ENCODE data around the gene LMNB1. TPM values are rescaled to one million over a fixed set of nuclear protein-coding genes. Genes with fewer than 3 reads are reported as not detected.

Gene LMNB1
- total RNA-seq, 1 experiment from 2014 or later, result 211 TPM

GRCh38 chr5:126736141-126736540 is 40.8 kb upstream of the LMNB1 start:
- no peaks in the 10 kb centered on the region for H3K79me2 ChIP-seq (ENCODE audit: insufficient read depth, low read length)
- no peak overlapping the region for H3K18ac ChIP-seq (ENCODE audit: insufficient read length, low read depth, low read length)
- TF ChIP-seq CTCF (conservative IDR thresholded peaks at IDR 0.05), result no peak
- Mint-ChIP-seq H3K4me3 (no peak overlapping the region), H3K27ac (no peak overlapping the region), H3K4me1 (peaks cover 4 to 6% of the 10 kb centered on the region in 2 experiments), H3K36me3 (ENCODE audit: insufficient read depth in 1 of 3, low read depth in 3 of 3) (no peaks in the 10 kb centered on the region), H3K27me3 (ENCODE audit: low read depth) (no peaks in the 10 kb centered on the region), H3K9me3 (no peaks in the 10 kb centered on the region)
- H2BK120ac ChIP-seq (ENCODE audit: low read depth, low read length, poor library complexity, severe bottlenecking), result no peak overlapping the region
- H3K4me1 ChIP-seq (ENCODE audit: insufficient read depth, low read length), result no peaks in the 10 kb centered on the region
- DNase-seq, result no peak
- no peaks in the 10 kb centered on the region for H4K20me1 ChIP-seq (ENCODE audit: control insufficient read depth, insufficient read depth, insufficient read length)
- no CpG with 5 or more reads among the region's 3 CpGs for WGBS (ENCODE audit: extremely low coverage, insufficient read length, low lambda C conversion rate)
- H2AK5ac ChIP-seq (ENCODE audit: insufficient read length, low read length), result no peak overlapping the region
- H3K23me2 ChIP-seq (ENCODE audit: insufficient read length, low read depth, low read length, poor library complexity, severe bottlenecking), result no peaks in the 10 kb centered on the region
- H3K27me3 ChIP-seq (ENCODE audit: insufficient read depth, low read length), result no peaks in the 10 kb centered on the region
- no peak overlapping the region for H3K9ac ChIP-seq (ENCODE audit: extremely low read depth, insufficient read length, low read length)
- no peaks in the 10 kb centered on the region for H3K79me1 ChIP-seq (ENCODE audit: insufficient read depth, low read depth, low read length, poor library complexity, severe bottlenecking)
- no peak overlapping the region for H3K27ac ChIP-seq (ENCODE audit: insufficient read length, low read depth, low read length)
- no peaks in the 10 kb centered on the region for H3K9me3 ChIP-seq (ENCODE audit: control insufficient read depth, low read depth, low read length)
- no peak overlapping the region for H2BK15ac ChIP-seq (ENCODE audit: low read depth, low read length)
- no peak overlapping the region for H2BK12ac ChIP-seq (ENCODE audit: insufficient read length, low read depth, low read length)
- H3K4me2 ChIP-seq (ENCODE audit: insufficient read depth, insufficient read length, low read length), result no peak overlapping the region
- H3T11ph ChIP-seq (ENCODE audit: low read length), result no peak overlapping the region
- H4K5ac ChIP-seq (ENCODE audit: insufficient read length, low read depth, low read length), result no peak overlapping the region
- H3K23ac ChIP-seq (ENCODE audit: insufficient read length, low read depth, low read length), result no peak overlapping the region
- no peak overlapping the region for H2BK20ac ChIP-seq (ENCODE audit: low read depth, low read length, poor library complexity, severe bottlenecking)
- H3K56ac ChIP-seq (ENCODE audit: insufficient read length, low read depth, low read length), result no peak overlapping the region
- no peak overlapping the region for H3K14ac ChIP-seq (ENCODE audit: insufficient read depth, low read length)
- no peak overlapping the region for H2AFZ ChIP-seq (ENCODE audit: low read length)
- H4K8ac ChIP-seq (replicated peaks; ENCODE audit: insufficient read length, low read depth, low read length), result no peak overlapping the region
- no peak overlapping the region for H3K4ac ChIP-seq (ENCODE audit: low read depth, low read length)
- no peak overlapping the region for H2BK5ac ChIP-seq (ENCODE audit: insufficient read length, low read length)
- H4K91ac ChIP-seq (ENCODE audit: insufficient read length, low read depth, low read length), result no peak overlapping the region

All from H9 (cell line).